Retinal pigment epithelial cell (primary cell): Measurements from ENCODE around the gene DSG4.
"Not testable (repeated sequence)": the region's sequence is repeated elsewhere in the genome, so short reads cannot be mapped to it uniquely, and the experiment has no call there.

Experiments used
- DNase-seq: peaks from one replicate; pipeline ENCODE4 v3.0.0-alpha.2; 2010; ENCODE audit warnings: low read depth
- H3K4me3 ChIP-seq: 2 replicates; pipeline ENCODE4 v1.5.1; 2011; ENCODE audit warnings: mild to moderate bottlenecking, low read length, control low read depth, moderate library complexity
- CTCF ChIP-seq: conservative IDR thresholded peaks from 2 replicates; pipeline ENCODE4 v1.5.1; 2011; ENCODE audit warnings: low read depth, low read length, control low read depth, inconsistent platforms

Gene DSG4

GRCh38 chr18:31376477-31376876 lies at the start of gene DSG4:
Gene DSG4, plus strand, starts transcription at chr18:31376777. Its CDS starts 135 bp downstream, at chr18:31376912.
- no peak for TF ChIP-seq CTCF
- DNase-seq: no peak
- H3K4me3 ChIP-seq: no peak within 1 kb of the TSS

- TF ChIP-seq CTCF: no peak
- no peak overlapping the region for H3K4me3 ChIP-seq
- no peak for DNase-seq
These were observed 46.7 kb upstream of the DSG4 start for GRCh38 chr18:31329787-31330438.

- no peak for DNase-seq
- no peak for TF ChIP-seq CTCF
- no peak overlapping the region for H3K4me3 ChIP-seq
These were observed 33.1 kb upstream of the DSG4 start for GRCh38 chr18:31343454-31343853.

GRCh38 chr18:31353336-31353735 lies 23.2 kb upstream of the DSG4 start:
- H3K4me3 ChIP-seq, DNase-seq: not testable (repeated sequence)

- DNase-seq: no peak
- no peak for TF ChIP-seq CTCF
- no peak overlapping the region for H3K4me3 ChIP-seq
These were observed 21.6 kb upstream of the DSG4 start for GRCh38 chr18:31354990-31355389.

GRCh38 chr18:31356025-31356424 lies 20.6 kb upstream of the DSG4 start:
- H3K4me3 ChIP-seq: no peak overlapping the region
- no peak for DNase-seq
- no peak for TF ChIP-seq CTCF

- TF ChIP-seq CTCF: no peak
- DNase-seq: no peak
- no peak overlapping the region for H3K4me3 ChIP-seq
These were observed 12.4 kb upstream of the DSG4 start for GRCh38 chr18:31364190-31364589.
